Neural progenitor cell (in vitro differentiated cells): ENCODE results near the gene OARD1.

Experiments used
- CTCF ChIP-seq: fragments of 200-600 bp; sonication (generic); IDR thresholded peaks from 2 replicates; pipeline ENCODE4 v1.5.1; 2017; ENCODE audit warnings: antibody characterized with exemption, mild to moderate bottlenecking
- EZH2 ChIP-seq: fragments of 200-600 bp; sonication (generic); IDR thresholded peaks from 2 replicates; pipeline ENCODE4 v1.6.1; 2017; ENCODE audit warnings: antibody characterized with exemption, mild to moderate bottlenecking, moderate library complexity

- TF ChIP-seq CTCF (no peak), EZH2 (no peak)
Observed at GRCh38 chr6:41097467-41098090, 25.4 kb upstream of the OARD1 start.
